Panc1 (cell line): ENCODE data around the gene SYCN. TPM values are rescaled to one million over a fixed set of nuclear protein-coding genes. Genes with fewer than 3 reads are reported as not detected.
A peak's percentile ranks its signal among the peaks of the same experiment; 100 is the strongest.

Source experiments
- ATAC-seq: fragments of 200-7000 bp; cut with Tn5 transposase; 2 replicates; pipeline ENCODE4 v1.9.1; 2020; ENCODE audit warnings: mild to moderate bottlenecking, moderate library complexity
- Bru-seq: library from RNA; stranded (reverse); fragments of 400-500 nt; gene quantifications from one replicate; lab custom pipeline; 2021; lab: Mats Ljungman, UMichigan
- BruChase-seq, 2 experiments: library from RNA; stranded (reverse); fragments of 400-500 nt; gene quantifications; one replicate each; lab custom pipeline; 2021; lab: Mats Ljungman, UMichigan
- BruUV-seq: library from RNA; stranded (reverse); fragments of 400-500 nt; replicated peaks from 2 replicates; lab custom pipeline; 2021; lab: Mats Ljungman, UMichigan
- CTCF ChIA-PET: fragments of 300-600 bp; sonication (Branson Sonifier 250); formaldehyde crosslinking; loops from one replicate; lab custom pipeline; 2022; ENCODE audit warnings: antibody characterized with exemption; lab: Charles Lee
- POLR2A ChIA-PET: fragments of 300-600 bp; sonication (Branson Sonifier 250); formaldehyde crosslinking; loops from one replicate; lab custom pipeline; 2022; ENCODE audit warnings: antibody characterized with exemption; lab: Charles Lee
- DNase-seq: peaks from one replicate; pipeline ENCODE4 v3.0.0-alpha.2; 2010; ENCODE audit warnings: low read depth, low spot score
- H3K27ac ChIP-seq: 2 replicates; pipeline ENCODE4 v1.5.1; 2011; ENCODE audit warnings: mild to moderate bottlenecking, low read length, inconsistent platforms
- H3K27me3 ChIP-seq: fragments of 200-500 bp; sonication (Bioruptor generic); 2 replicates; pipeline ENCODE4 v1.6.0; 2014; ENCODE audit warnings: low read length, inconsistent platforms; ENCODE audit not compliant: control insufficient read depth, insufficient read depth
- H3K36me3 ChIP-seq: fragments of 200-500 bp; sonication (Bioruptor generic); 2 replicates; pipeline ENCODE4 v1.5.1; 2014; ENCODE audit warnings: inconsistent platforms, mild to moderate bottlenecking, low read length, moderate library complexity; ENCODE audit not compliant: control insufficient read depth, insufficient read depth
- H3K4me1 ChIP-seq: 2 replicates; pipeline ENCODE4 v1.5.1; 2011; ENCODE audit warnings: inconsistent platforms, mild to moderate bottlenecking, low read length, moderate library complexity; ENCODE audit not compliant: control insufficient read depth, insufficient read depth
- H3K4me3 ChIP-seq, 2 experiments: 2 replicates each; pipeline ENCODE4 v1.5.1; 2011 to 2012; ENCODE audit warnings: low read depth in 2 of 2, low read length in 2 of 2, mild to moderate bottlenecking in 2 of 2, inconsistent platforms in 1 of 2, moderate library complexity in 1 of 2
- H3K9me3 ChIP-seq: fragments of 200-500 bp; sonication (Bioruptor generic); 2 replicates; pipeline ENCODE4 v1.5.1; 2014; ENCODE audit warnings: low read depth, mild to moderate bottlenecking, inconsistent platforms, low read length, moderate library complexity; ENCODE audit not compliant: control insufficient read depth, insufficient read depth
- POLR2AphosphoS5 ChIP-seq: IDR thresholded peaks from 2 replicates; pipeline ENCODE4 v1.6.1; 2012; ENCODE audit warnings: mild to moderate bottlenecking, low read depth, low read length, moderate library complexity
- SIN3A ChIP-seq: IDR thresholded peaks from 2 replicates; pipeline ENCODE4 v1.6.1; 2012; ENCODE audit warnings: low read depth, mild to moderate bottlenecking, low read length, moderate library complexity, borderline replicate concordance; ENCODE audit not compliant: insufficient read depth
- TCF7L2 ChIP-seq: IDR thresholded peaks from 2 replicates; pipeline ENCODE4 v1.6.1; 2011; ENCODE audit warnings: mild to moderate bottlenecking, low read depth, low read length, inconsistent platforms
- in situ Hi-C: cut with HindIII; loops from 2 replicates; pipeline ENCODE4 v1.10.0; 2016; ENCODE audit warnings: low sequenced_read_pairs, low pct_unique_long_range_greater_than_20kb
- intact Hi-C: fragments of 100-400 bp; cut with micrococcal nuclease; formaldehyde crosslinking; loops from one replicate; pipeline ENCODE4 v1.10.0; 2022; ENCODE audit not compliant: unreplicated experiment
- long read RNA-seq: library from polyadenylated mRNA; unstranded; transcript quantifications from one replicate; pipeline ENCODE4 v2.0.0, GENCODE V29; 2021; ENCODE audit not compliant: unreplicated experiment
- polyA plus RNA-seq: library from polyadenylated mRNA; unstranded; fragments of >200 nt; gene quantifications from one replicate; pipeline ENCODE4 v1.2.1, GENCODE V29; 2012; ENCODE audit warnings: missing spikeins; ENCODE audit not compliant: insufficient read length
- total RNA-seq: library from RNA; stranded (reverse); gene quantifications from one replicate; pipeline ENCODE4 v1.2.1, GENCODE V29; 2021; ENCODE audit not compliant: unreplicated experiment
- TF ChIP-seq, protein P1 (sequence below), 2 experiments: IDR thresholded peaks; 2 replicates each; pipeline ENCODE4 v1.6.1; 2011 to 2012; ENCODE audit warnings: low read depth in 2 of 2, control low read depth in 1 of 2, low read length in 1 of 2, mild to moderate bottlenecking in 1 of 2, moderate library complexity in 1 of 2; ENCODE audit not compliant: insufficient read depth in 1 of 2
- TF ChIP-seq, protein P2 (sequence below): fragments of 450-650 bp; IDR thresholded peaks from 2 replicates; pipeline ENCODE4 v1.5.1; 2017; ENCODE audit warnings: mild to moderate bottlenecking

Gene SYCN
- total RNA-seq (0.33 TPM), Bru-seq, nascent RNA (not detected), BruChase-seq, experiment 1, labeled RNA remaining after a 2-hour chase (not detected), BruChase-seq, experiment 2, labeled RNA remaining after a 6-hour chase (not detected)
- not detected for polyA plus RNA-seq
- long read RNA-seq = 0 reads

GRCh38 chr19:39203372-39204341, at the start of gene SYCN:
TSS of gene SYCN (minus strand) at chr19:39204263. CDS start at chr19:39204254, 9 bp downstream.
- Histone ChIP-seq H3K27me3 (peaks cover 3% of the 10 kb centered on the region; the same call in 1 of the 2 replicates), H3K4me3 (peak within 1 kb of the TSS in 1 of 2 experiments; percentile 10; a peak in 1 of 4 replicates), H3K9me3 (no peaks in the 10 kb centered on the region), H3K4me1 (peaks cover 5% of the 10 kb centered on the region), H3K36me3 (no peaks in the 10 kb centered on the region), H3K27ac (no peak within 1 kb of the TSS)
- no TSS peak for BruUV-seq
- POLR2A ChIA-PET = interaction anchor here (0.5 to 0.7 kb wide), 4 partner anchors 8 to 214 kb away, joined by 3 to 7 read pairs (median 5); partner anchors contain the start of gene SAMD4B
- ATAC-seq (peak; percentile 31), DNase-seq (no peak)
- in situ Hi-C loops = no loop called here
- CTCF ChIA-PET = interaction anchor here (0.6 to 1.5 kb wide), 12 partner anchors 9 to 566 kb away, joined by 3 to 14 read pairs (median 3); no protein-coding TSS in a partner anchor
- TF ChIP-seq SIN3A (no peak), TCF7L2 (no peak), POLR2AphosphoS5 (no peak)
- TF ChIP-seq, protein P1, sequence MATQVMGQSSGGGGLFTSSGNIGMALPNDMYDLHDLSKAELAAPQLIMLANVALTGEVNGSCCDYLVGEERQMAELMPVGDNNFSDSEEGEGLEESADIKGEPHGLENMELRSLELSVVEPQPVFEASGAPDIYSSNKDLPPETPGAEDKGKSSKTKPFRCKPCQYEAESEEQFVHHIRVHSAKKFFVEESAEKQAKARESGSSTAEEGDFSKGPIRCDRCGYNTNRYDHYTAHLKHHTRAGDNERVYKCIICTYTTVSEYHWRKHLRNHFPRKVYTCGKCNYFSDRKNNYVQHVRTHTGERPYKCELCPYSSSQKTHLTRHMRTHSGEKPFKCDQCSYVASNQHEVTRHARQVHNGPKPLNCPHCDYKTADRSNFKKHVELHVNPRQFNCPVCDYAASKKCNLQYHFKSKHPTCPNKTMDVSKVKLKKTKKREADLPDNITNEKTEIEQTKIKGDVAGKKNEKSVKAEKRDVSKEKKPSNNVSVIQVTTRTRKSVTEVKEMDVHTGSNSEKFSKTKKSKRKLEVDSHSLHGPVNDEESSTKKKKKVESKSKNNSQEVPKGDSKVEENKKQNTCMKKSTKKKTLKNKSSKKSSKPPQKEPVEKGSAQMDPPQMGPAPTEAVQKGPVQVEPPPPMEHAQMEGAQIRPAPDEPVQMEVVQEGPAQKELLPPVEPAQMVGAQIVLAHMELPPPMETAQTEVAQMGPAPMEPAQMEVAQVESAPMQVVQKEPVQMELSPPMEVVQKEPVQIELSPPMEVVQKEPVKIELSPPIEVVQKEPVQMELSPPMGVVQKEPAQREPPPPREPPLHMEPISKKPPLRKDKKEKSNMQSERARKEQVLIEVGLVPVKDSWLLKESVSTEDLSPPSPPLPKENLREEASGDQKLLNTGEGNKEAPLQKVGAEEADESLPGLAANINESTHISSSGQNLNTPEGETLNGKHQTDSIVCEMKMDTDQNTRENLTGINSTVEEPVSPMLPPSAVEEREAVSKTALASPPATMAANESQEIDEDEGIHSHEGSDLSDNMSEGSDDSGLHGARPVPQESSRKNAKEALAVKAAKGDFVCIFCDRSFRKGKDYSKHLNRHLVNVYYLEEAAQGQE (IDR thresholded peaks at IDR 0.05; ENCODE audit: insufficient read depth in 1 of 2, low read depth in 2 of 2, low read length in 1 of 2) = no peak
- TF ChIP-seq, protein P2, sequence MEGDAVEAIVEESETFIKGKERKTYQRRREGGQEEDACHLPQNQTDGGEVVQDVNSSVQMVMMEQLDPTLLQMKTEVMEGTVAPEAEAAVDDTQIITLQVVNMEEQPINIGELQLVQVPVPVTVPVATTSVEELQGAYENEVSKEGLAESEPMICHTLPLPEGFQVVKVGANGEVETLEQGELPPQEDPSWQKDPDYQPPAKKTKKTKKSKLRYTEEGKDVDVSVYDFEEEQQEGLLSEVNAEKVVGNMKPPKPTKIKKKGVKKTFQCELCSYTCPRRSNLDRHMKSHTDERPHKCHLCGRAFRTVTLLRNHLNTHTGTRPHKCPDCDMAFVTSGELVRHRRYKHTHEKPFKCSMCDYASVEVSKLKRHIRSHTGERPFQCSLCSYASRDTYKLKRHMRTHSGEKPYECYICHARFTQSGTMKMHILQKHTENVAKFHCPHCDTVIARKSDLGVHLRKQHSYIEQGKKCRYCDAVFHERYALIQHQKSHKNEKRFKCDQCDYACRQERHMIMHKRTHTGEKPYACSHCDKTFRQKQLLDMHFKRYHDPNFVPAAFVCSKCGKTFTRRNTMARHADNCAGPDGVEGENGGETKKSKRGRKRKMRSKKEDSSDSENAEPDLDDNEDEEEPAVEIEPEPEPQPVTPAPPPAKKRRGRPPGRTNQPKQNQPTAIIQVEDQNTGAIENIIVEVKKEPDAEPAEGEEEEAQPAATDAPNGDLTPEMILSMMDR = no peak
- intact Hi-C loops = no loop called here

- ATAC-seq = no peak
- H3K36me3 ChIP-seq = no peaks in the 10 kb centered on the region
- no peak overlapping the region for H3K4me3 ChIP-seq
- no peaks in the 10 kb centered on the region for H3K4me1 ChIP-seq
- H3K27me3 ChIP-seq = peaks cover 3% of the 10 kb centered on the region; the same call in 1 of the 2 replicates
- intact Hi-C loops = no loop called here
- BruUV-seq = no TSS peak
- TF ChIP-seq SIN3A (no peak), POLR2AphosphoS5 (no peak)
- TF ChIP-seq, protein P2 = no peak
- TF ChIP-seq, protein P1 (IDR thresholded peaks at IDR 0.05; ENCODE audit: insufficient read depth in 1 of 2, low read depth in 2 of 2, low read length in 1 of 2) = no peak
- H3K27ac ChIP-seq = no peak overlapping the region
- DNase-seq = no peak
- no peaks in the 10 kb centered on the region for H3K9me3 ChIP-seq
- in situ Hi-C loops = loop anchor here (5.0 kb wide), 3 partner anchors 36 to 186 kb away; no protein-coding TSS in a partner anchor
- ChIA-PET POLR2A (interaction anchor here (0.7 kb wide), 1 partner anchor 25 kb away, joined by 3 read pairs; no protein-coding TSS in a partner anchor), CTCF (interaction anchor here (0.5 to 0.7 kb wide), 2 partner anchors 56 to 1991 kb away, joined by 3 to 12 read pairs; no protein-coding TSS in a partner anchor)
These were observed 49.5 kb upstream of the SYCN start for GRCh38 chr19:39253374-39254149.
